NCI-H146 (cell line): ENCODE results near the gene ZNF518A.
"Not testable (repeated sequence)": the region's sequence is repeated elsewhere in the genome, so short reads cannot be mapped to it uniquely, and the experiment has no call there.

ENCODE experiments used
- DNase-seq: peaks from one replicate; lab custom pipeline; 2025; lab: John Stamatoyannopoulos, UW

ZNF518A gene

DNA sequence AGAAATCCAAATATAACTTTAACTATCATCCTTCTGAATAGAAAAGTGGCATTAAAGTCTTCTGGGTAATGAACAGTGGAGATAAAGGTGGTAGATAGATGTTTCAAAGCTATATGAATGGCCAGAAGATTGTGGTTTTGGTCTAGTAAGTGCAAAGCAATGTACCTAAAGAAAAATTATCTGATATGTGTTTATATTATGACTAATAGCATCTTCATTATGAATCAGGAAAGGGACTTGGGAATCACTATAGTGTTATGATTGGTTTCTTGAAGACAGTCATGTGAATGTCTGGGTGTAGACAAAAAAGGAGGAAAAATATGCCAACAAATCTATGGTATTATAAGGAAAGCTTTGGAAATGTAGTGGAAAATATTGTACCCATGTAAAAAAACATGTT is 3.0 kb downstream of the ZNF518A start:
- no peak for DNase-seq

DNA sequence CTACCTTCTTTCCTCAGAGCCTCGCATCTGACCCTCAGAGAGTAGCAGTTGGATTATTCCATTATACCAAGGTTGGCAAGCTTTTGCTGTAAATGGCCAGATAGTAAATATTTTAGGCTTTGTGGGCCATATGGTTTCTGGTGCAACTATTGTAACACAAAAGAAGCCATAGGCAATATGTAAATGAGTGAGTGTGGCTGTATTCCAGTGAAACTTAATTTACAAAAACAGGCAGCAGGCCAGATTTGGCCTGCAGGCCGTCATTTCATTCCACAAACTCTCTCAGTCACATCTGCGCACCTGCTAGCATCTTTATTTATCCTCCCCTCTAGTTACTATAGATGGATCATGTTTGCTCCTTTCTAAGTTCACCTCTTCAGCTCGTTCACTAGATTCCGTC is 6.7 kb downstream of the ZNF518A start:
- DNase-seq, result no peak

DNA sequence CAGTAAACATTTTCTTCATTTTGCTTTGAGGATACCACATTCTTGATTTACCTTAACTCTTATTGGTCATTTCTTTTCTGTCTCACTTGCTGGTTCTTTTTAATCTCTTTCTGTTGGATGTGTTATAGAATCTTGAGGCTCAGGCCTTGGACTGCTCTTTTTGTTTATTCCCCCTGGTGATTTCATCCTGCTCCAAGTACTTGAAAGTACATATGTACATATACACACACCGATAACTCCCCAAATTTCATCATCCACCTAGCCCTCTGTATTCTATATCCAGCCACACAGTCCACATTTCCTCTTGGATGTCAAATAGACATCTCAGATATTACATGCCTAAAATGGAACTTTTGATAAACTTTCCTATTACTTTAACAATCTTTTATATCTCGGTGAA is 7.5 kb downstream of the ZNF518A start:
- DNase-seq, result no peak

DNA sequence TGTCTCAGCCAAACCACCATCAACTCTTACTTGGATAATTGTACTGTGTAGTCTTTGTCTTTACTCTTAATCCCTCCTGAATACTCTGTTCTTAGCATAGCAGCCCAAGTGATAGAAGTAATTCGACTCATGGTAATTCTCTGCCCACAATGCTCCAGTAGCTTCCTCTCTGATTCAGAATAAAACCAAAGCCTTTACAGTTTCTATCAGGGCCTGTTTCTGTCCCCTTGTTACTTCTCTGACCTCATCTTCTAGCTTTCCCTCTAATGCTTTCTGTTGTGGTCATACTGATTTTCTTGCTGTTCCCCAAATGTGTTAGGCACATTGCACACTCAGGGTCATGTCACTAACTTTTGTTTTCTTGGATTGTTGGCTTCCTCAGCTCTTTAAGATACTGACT is 8.0 kb downstream of the ZNF518A start:
- no peak for DNase-seq

DNA sequence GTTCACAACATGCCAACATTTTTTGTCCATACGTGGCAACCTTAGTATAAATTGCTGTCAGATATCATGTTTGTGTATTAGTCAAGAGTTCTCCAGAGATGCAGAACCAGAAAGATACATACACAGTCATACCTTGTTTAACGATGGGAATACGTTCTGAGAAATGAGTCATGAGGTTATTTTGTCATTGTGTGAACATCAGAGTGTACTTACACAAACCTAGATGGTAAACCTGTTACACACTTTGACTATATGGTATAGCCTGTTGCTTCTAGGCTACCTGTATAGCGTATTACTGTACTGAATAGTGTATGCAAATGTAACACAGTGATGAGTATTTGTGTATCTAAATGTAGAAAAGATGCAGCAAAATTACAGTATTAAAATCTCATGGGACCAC is 22.3 kb downstream of the ZNF518A start:
- DNase-seq, result no peak

DNA sequence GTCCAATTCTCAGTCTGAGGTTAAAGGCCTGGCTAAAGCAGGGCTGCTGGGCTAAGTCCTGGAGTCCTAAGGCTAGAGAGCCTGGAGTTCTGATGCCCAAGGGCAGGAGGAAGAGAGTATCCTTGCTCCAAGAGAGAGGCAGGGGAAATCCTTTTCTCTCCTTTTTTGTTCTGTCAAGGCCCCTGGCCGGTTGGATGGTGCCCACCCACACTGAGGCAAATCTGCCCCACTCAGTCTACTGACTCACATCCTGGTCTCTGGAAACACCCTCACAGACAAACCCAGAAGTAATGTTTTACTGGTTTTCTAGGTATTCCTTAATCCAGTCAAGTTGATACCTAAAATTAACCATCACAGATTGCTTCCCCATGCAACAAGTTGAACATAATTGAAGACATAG is 23.0 kb downstream of the ZNF518A start:
- no peak for DNase-seq

DNA sequence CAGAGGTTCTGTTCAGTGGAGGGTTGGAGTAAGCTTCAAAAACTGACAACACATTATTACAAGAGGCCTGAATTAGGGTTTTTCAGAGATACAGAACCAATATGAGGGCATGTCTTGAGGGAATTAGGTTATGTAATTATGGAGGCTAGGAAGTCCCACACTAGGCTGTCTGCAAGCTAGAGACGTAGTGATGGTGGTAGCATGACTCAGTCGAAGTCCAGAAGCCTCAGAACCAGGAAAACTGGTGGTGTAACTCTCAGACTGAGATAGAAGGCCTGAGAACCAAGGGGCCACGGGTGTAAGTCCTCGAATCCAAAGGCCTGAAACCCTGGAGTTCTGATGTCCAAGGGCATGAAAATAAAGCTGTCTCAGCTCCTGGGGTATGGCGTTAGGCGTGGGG is 35.6 kb downstream of the ZNF518A start:
- DNase-seq, result no peak

DNA sequence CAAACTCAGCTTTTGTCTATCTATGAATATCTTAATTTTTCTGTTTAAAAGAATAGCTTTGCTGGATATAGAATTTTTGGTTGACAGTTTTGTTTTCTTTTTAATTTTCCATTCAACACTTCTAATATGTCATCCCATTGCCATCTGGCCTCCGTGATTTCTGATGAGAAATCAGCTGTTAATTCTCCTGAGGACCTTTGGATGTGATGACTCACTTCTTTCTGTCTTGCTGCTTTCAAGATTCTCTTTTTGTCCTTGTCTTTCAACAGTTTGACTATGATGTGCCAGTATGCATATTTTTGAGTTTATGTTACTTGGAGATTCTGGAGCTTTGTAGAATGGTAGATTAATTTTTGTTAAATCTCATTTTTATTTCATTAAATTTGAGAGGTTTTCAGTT is 38.4 kb downstream of the ZNF518A start:
- no peak for DNase-seq

DNA sequence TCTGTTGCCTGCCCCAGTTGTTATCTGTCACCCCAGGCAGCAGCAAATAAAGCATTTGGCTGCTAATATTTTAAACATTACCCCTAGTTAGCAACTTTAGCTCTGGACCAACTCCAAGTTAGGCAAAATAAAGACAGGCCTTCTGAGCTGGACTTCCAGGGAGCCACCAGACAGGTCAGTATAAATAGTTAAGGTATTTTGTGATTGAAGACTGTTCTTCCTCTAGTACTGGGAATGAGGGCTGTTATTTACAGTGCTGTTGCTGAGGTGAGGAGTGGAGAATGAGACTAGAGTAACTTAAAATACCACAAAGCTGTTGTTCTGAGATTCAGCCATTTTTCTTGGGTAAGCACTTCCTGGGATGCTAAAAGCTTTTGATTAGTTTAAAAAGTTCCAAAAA is 40.1 kb downstream of the ZNF518A start:
- no peak for DNase-seq

DNA sequence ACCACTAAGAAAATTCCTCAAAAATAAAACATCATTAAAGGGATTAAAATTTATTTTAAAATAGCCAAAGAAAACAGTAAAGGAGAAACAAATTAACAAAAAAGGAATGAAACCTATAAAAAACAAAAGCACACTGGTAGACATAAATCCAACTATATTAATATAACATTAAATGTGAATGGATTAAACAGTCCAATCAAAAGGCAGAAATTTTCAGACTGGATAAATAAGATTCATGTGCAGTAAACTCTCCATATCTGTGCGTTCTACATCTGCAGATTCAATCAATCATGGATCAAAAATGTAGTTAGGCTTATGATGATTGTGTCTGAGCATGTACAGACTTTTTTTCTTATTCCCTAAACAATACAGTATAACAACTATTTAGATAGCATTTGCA is 42.6 kb downstream of the ZNF518A start:
- no peak for DNase-seq

DNA sequence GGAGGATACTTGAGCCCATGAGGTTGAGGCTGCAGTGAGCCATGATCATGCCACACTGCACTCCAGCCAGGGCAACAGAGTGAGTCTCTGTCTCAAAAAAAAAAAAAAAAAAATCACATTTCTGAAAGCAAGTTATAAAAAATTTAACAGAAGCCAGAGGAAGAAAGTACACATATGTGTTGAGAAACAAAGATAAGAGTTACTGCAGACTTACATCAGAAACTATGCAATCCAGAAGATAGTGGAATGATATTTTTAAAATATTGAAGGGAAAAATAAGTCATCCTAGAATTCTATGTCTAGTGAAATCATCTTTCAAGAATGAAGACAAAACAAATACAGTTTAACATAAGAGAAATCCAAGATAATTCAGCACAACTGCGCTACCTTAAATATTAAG is 46.9 kb downstream of the ZNF518A start:
- no peak for DNase-seq

DNA sequence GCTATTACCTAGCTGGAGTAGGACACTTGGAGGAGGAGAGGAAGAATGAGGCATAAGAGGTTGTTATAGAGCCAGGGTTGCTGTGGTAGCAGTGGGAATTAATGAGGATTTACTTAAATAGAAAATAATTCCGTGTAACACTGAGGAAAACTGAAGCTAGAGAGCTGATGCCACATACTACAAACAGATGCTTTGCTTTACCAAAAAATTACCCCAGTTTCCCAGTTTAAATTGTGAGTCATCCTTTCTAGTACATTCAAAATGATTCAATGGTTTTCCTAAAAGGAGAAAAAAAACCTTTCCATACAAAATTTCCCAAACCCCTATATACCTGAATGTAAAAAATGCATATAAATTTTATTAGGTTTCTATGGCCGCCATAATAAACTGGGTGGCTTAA is 58.3 kb downstream of the ZNF518A start:
- DNase-seq, result no peak

DNA sequence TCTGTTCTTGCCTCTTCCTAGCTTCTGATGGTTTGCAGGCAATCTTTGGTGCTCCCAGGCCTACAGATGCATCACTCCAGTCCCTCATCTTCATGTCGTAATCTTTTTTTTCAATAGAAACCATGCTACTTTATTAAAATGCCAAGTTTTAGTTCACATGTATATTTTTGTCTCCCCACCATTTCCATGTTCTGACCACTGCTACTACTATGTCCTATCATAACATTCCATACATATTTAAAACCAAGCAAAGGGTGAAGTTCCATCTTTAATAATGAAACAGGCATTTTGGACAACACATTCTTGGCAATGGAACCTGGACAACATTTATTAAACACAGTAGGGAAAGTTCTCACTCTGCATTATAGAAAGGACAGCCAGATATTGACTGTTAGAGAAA is 58.8 kb downstream of the ZNF518A start:
- DNase-seq, result no peak

DNA sequence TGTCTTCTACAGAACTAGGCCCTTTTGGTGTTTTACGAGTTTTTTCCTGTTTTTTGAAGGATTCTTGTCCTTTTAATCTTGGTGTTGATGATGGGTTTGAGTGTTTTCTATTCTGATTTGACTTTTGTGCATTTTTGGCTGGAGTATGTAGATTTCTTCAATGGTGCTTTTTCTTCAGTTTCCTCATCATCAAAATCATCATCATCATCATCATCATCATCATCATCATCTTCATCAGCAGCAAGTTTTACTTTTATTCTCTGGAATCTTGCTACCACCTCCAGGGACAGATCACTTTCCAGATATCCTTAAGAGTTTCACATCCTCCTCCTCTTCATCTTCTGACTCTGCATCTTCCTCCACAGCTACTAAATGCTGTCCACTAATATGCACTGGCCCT is 59.4 kb downstream of the ZNF518A start:
- not testable (repeated sequence) for DNase-seq

DNA sequence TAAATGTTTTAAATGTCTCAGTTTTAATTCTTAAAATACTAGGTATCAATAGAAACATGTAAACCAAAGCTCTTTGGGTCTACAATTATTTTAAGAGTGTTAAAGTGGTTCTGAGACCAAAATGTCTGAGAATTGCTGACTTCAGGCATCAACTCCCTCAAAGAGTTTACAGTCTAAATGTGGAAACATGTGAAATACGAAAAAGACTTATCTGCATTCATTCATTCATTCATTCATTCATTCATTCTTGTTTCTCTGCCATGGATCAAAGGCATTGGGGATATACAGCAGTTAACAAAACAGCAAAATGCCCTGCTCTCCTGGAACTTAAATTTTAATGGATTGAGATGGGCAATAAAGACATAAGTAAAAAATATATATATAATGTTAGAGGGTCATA is 71.4 kb downstream of the ZNF518A start:
- DNase-seq, result no peak

DNA sequence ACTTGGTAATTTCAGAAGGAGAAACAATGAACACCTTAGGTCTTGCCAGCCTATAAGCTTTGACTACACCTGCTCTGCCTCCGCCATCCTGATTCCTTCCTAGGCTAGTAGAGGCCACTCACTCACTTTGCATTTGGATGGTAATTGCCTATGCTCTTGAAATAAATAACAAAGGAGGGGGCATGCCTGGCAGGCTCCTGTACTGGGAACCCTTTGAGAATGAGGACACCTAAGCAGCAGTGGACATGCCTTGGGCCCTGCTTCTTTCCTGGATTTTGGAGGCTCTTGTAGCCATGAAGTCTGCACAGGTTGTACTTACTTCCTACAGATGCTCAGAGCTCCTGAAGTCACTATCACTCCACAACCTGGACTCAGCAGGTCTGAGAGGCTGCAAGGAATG is 75.5 kb downstream of the ZNF518A start:
- no peak for DNase-seq

DNA sequence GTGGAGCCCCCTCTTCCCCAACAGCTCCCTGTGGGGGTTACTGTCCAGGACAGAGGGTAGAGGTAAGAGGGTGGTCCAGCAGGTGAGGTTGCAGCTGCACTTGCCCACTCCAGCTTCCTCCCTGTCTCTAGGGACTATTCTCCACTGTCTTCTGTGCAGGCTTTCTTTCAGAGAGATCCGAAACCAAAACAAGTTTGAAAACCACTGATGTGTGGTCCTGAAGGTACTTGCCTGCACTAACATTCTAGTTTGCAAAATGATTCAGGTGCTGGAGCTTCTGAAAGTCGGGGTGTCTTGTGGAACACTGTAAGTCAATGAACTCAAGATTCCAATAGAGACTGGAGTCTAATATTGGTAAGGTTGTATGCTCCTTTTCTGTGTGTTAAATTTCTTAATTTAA is 78.2 kb downstream of the ZNF518A start:
- no peak for DNase-seq

DNA sequence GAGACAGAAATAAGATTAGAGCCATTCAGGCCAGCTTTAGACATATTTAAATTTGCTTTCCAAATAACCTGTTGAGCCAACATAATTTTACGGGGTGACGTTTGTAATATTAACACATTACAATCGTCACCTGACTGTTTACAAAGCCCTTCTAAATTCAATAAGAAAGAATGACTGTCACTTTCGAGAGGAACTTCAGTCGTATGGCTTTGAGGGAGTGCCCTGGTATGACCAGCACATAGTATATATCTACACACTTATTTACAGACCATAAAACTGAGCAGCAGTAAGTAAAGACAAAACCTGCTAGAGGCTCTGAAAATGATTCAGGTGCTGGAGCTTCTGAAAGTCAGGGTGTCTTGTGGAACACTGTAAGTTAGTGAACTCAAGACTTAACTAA is 78.8 kb downstream of the ZNF518A start:
- DNase-seq, result no peak

DNA sequence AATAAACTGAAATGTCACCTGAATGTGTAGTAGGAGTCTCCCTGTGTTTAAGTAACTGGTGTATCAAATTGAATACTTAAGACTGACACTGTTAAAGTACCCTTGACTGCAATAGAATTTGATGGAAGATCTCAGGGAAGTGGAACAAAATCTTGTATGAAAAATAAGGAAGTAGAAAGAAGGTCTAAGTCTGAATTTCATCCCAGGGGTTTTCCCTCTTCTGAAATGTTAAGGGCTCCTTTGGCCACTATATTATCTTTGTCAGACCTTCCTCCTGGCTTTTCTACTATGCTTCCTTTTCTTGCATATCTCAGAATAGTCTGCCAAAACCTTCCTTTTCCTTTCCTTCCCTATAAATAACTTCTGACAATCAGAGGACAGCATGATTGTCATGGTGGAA is 81.7 kb downstream of the ZNF518A start:
- no peak for DNase-seq

DNA sequence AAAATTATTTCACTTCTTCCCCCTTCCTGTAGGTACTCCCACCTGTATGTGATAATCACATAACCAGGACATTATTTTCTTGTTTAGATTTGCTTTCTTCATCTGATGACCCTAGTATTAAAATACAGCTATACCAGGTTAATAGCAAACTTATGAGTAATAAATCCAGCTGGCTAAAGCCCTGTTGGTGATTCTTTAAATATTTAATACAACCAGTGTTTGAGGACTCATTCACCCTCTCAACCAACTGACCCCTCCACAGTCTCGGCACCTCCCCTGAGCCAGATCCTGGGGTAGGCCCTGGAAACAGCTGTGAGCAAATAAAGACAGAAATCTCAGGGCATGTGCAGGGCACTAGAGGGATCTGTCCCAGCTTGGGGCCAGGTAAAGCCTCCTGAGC is 82.8 kb downstream of the ZNF518A start:
- no peak for DNase-seq
